NCI-H748 (cell line): ENCODE measurements around the gene KCTD8.
A peak's percentile ranks its signal among the peaks of the same experiment; 100 is the strongest.

Experiments used
- DNase-seq: peaks from one replicate; lab custom pipeline; 2025; ENCODE audit not compliant: unreplicated experiment; lab: John Stamatoyannopoulos, UW

KCTD8 gene

GRCh38 chr4:44448521-44449461 is at the start of gene KCTD8:
KCTD8 (minus strand) TSS chr4:44448809.
- peak; percentile 92 for DNase-seq

GRCh38 chr4:44494810-44495701 is 46.4 kb upstream of the KCTD8 start:
- DNase-seq = no peak

- no peak for DNase-seq
These were observed 45.3 kb upstream of the KCTD8 start for GRCh38 chr4:44493924-44494323.

- peak; percentile 15 for DNase-seq
These were observed 38.7 kb upstream of the KCTD8 start for GRCh38 chr4:44487341-44487740.

GRCh38 chr4:44479731-44480130 is 31.1 kb upstream of the KCTD8 start:
- no peak for DNase-seq

- DNase-seq = no peak
These were observed 13.7 kb upstream of the KCTD8 start for GRCh38 chr4:44462259-44462658.

- peak; percentile 58 for DNase-seq
These were observed 775 bp downstream of the KCTD8 start for GRCh38 chr4:44447563-44448504.

- peak; percentile 36 for DNase-seq
These were observed 1.6 kb downstream of the KCTD8 start for GRCh38 chr4:44446801-44447562.

GRCh38 chr4:44446191-44446590 is 2.4 kb downstream of the KCTD8 start:
- DNase-seq = peak; percentile 18

- no peak for DNase-seq
These were observed 9.9 kb downstream of the KCTD8 start for GRCh38 chr4:44438687-44439086.

- DNase-seq = no peak
These were observed 14.4 kb downstream of the KCTD8 start for GRCh38 chr4:44434247-44434646.

GRCh38 chr4:44425614-44426208 is 22.9 kb downstream of the KCTD8 start:
- DNase-seq = peak; percentile 70

- DNase-seq = no peak
These were observed 25.7 kb downstream of the KCTD8 start for GRCh38 chr4:44422912-44423311.

- DNase-seq = no peak
These were observed 27.1 kb downstream of the KCTD8 start for GRCh38 chr4:44421330-44422065.

- no peak for DNase-seq
These were observed 33.4 kb downstream of the KCTD8 start for GRCh38 chr4:44415251-44415650.

GRCh38 chr4:44368413-44369167 is 80.0 kb downstream of the KCTD8 start:
- DNase-seq = no peak

GRCh38 chr4:44354172-44354571 is 94.4 kb downstream of the KCTD8 start:
- no peak for DNase-seq

GRCh38 chr4:44351069-44351468 is 97.5 kb downstream of the KCTD8 start:
- no peak for DNase-seq
